Activated CD4-positive, alpha-beta T cell treated with anti-CD3 and anti-CD28 coated beads, Interleukin-2, amount 50 U/mL, for 4 hours (primary cell): ENCODE measurements around the gene IFI6.
"Not testable (repeated sequence)": the region's sequence is repeated elsewhere in the genome, so short reads cannot be mapped to it uniquely, and the experiment has no call there.

Source experiments
- DNase-seq, 2 experiments: peaks; one replicate each; pipeline ENCODE4 v3.0.0-alpha.2; 2020

IFI6 gene

DNA sequence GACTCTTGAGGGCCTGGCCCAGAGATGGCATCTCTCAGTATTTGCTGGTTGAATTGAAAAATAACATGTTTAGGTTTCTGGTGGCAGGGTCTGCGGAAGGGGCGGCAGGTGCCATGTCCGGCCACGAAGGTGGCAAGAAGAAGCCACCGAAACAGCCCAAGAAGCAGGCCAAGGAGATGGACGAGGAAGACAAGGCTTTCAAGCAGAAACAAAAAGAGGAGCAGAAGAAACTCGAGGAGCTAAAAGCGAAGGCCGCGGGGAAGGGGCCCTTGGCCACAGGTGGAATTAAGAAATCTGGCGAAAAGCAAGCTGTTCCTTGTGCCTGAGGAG, 22.7 kb downstream of the IFI6 start:
- no peak for DNase-seq

DNA sequence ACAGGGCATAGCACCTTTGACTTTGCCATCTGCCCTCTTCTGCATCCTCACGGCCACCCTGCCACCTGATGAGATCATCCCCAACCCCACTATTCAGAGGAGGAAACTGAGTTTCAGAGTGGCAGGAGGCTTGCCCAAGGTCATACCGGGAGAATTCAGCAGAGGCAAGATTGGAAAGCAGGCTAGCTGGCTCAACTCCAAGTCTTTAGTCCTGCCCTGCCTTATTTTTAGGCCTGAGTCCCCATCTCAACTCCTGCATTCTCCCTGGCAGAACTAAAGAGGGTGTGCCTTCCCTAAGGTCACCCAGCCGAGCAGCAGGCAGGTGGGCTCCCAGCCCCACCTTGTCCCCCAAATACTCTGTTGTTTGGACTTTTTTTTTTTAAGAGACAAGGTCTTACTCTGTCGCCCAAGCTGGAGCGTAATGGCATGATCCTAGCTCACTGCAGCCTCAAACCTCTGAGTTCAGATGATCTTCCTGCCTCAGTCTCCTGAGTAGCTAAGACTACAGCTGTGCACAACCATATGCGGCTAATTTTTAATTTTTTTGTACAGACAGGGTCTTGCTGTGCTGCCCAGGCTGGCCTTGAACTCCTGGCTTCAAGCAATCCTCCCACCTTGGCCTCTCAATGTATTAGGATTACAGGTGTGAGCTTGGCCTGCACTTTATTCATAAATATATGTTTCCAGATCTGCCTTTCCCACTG, 23.2 kb downstream of the IFI6 start:
- no peak for DNase-seq

DNA sequence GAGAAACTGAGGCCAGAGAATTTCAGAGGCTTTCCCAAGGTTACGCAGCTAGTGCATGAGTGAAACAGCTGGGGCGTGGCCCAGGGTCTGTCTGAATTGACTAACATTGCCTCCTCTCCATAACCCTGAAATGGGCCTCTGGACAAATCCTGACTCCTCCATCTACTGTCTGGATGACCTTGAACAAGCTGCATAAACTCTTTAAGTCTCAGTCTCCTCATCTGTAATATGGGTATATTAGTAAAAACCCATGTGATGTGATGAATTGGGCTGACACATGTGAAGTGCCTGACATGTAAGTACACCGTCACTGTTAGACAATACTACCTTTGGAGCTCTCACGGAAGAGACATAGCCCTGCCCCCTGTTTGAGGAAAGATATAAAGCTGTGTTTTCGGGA, 24.7 kb downstream of the IFI6 start:
- DNase-seq, result no peak

DNA sequence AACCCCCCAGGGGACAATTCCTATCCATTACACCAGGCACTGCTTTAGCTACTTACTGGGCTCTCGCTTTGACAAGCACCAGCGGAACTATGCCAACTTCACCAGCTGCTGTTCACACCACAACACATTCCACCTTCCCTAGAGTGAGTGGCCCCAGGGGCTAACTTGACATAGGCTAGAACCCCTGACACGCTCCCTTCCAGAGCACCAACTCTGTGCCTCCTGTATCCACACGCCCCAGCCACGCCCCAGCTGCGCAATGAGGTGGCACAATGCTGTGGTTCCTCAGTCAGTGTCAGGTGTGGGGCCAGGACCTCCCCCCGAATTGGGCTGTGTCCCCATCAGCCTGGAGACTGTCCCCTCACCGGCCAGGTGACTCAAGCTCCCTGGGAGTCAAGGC, 25.3 kb downstream of the IFI6 start:
- DNase-seq, result no peak

DNA sequence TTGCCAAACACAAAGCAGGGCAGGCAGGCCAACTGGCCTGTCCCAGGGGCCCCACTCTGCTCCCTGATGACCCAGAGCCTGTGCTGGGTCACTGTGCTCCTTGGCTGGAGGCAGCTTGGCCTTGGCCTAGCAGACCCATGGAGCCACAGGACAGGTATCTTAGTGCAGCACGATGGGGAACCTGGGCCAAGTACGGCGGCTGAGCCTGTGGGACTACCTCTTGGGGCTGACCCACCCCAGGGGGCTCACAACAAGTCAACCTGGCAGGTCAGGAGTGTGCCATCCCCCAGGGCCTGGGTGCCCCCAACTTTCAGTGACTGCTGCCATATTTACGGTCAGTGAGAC, 26.9 kb downstream of the IFI6 start:
- DNase-seq, result no peak

DNA sequence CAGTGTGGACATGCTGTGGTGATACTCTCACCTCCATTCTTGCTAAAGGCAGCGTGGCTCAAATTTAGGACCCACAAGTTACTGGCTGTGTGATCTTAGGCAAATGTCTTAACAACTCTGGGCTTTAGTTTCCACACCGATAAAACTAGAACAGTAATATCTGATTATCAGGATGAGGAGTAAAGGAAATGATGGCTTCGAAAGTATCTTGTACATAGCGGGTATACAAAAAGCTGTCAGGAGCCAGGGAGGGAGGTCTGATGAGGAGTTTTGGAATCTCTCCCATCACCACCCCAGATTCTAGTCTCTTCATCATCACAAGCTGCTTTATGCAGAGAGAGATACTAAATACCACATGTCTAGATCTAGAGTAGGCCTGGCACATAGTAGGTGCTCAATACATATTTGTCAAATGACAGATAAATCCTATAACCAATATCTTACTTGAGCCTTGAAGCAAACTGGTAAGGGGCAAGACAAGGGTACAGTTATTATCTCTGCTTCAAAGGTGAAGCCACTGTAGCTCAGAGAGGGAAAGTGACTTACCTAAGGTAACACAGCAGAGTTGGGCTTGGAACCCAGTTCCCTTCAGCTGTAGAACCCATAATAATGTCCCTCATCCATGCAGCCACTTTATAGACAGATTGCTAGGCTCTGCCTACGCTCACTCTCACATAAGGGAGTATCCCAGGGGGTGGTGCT, 27.5 kb downstream of the IFI6 start:
- no peak for DNase-seq

DNA sequence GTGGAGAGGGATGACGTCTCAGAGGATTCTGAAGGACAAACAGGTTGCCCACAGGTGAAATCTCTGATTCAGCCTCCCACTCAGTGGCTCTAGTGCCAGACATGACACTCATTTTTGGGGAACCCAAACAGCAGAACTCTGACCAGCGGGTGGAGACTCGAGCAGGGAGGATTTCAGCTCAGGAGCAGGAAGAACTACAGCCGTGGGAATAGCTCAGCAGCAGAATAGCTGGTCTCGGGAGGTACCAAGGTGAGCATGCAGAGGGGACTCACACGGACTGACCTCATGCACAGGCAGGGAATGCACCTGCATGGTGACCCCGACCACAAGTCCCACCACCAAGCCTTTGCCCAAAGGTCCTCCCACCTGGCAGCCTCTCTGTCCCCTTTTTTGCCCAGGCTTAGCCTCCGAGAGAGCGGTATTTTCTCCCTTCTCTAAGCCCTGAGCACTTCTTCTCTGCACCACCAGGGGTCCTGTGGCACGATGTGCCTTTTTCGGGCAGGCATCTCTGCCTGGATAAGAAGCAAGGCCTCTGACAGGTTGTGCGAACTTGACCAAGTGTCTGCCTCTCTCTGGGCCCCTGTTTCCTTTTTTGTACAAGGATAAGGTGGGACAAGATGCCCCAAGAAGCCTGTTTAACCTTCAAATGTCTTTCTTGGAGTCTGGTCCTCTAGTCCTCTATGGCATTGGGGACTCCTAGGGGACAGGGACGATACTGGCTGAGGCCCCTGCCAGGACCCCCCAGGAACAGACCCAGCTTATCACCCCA, 28.2 kb downstream of the IFI6 start:
- DNase-seq, result peak; percentile 65 to 66

DNA sequence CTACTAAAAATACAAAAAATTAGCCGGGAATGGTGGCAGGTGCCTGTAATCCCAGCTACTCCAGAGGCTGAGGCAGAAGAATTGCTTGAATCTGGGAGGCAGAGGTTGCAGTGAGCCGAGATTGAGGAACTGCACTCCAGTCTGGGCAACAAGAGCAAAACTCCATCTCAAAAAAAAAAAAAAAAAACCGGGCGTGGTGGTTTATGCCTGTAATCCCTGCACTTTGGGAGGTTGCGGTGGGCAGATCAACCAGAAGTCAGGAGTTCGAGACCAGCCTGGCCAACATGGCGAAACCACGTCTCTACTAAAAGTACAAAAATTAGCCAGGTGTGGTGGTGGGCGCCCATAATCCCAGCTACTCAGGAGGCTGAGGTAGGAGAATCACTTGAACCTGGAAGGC, 31.5 kb downstream of the IFI6 start:
- not testable (repeated sequence) for DNase-seq

DNA sequence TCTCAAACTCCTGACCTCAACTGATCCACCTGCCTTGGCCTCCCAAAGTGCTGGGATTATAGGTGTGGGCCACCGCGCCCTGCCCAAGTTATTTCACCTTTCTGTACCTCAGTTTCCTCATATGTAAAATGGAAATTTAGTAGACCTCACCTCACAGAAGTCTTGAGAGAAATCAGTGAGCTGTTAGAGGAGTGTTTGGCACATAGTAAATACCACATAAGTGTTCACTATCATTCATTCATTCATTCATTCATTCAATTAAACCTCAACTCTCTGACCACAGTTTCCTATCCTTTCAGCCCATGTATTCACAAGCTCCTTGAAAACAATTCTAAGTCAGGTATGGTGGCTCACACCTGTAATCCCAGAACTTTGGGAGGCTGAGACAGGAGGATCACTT, 33.2 kb downstream of the IFI6 start:
- DNase-seq, result no peak

DNA sequence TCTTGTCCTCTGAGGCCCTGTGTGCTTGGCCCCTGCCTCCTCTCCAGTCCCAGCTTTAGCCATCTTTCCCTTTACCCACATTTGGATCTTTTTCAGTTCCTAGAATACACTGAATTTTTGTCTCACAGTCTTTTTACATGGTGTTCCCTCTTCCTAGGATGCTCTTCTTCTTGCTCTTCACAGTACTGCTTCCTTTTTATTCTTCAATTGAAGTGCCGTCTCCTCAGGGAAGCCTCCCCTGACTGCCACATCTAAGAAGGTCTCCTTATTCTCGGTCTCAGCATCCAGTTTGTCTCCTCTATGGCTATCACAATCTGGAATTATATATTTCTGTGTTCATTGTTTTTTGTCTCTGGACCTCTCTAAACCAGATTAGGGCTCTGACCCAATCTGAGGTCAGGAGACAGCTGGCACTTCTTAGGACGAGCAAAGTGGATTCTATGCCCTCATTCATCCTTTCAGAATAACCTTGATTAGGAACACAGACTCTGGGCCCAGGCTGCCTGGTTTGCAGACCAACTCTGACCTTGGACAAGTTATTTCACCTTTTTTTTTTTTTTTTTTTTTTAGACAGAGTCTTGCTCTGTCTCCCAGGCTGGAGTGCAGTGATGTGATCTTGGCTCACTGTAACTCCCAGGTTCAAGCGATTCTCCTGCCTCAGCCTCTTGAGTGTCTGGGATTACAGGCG, 33.8 kb downstream of the IFI6 start:
- DNase-seq, result no peak

DNA sequence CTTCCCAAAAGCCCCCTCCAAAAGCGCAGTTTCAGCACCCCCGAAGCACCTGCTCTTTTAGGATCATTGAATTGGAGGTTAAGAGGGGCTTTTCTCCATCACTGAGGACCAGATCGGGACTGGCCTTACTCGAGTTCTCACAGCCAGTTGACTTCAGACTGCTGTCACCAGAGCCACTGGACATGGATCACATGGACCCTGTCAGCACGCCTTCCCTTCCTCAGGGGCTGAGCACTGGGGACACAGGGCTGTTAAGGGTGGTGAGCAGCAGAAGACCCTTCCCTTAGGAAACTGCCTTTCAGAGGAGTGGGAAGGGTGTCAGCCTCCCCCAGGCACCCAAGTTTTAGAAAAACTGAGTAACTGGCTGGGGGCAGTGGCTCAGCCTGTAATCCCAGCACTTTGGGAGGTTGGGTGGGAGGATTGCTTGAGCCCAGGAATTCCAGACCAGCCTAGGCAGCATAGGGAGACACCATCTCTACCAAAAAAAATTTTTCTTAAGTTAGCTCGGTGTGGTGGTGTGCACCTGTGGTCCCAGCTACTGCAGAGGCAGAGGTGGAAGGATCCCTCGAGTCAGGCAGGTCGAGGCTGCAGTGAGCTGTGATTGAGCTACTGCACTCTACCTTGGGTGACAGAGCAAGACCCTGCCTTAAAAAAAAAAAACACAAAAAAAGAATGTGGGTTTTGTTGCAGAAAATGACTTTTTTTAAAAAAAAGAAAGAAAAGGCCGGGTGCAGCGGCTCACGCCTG, 36.4 kb downstream of the IFI6 start:
- no peak for DNase-seq

DNA sequence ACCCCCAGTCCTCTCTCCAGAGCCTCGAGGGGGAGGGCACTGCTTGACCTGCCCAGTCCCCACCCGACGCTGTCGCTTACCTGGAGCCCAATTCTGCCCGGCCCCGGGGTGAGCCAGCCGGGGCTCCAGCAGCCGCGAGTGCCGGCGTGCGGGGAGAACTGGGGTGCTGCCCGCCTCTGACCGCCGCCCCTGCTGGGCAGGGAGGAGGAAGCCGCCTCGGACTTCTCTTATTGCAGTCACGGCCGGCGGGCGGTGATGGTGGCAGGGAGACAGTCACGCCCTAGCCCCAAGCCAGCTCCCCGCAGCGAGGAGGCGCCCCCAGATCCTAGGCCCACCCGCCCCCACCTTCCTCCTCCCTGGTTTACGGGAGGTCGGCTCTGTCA, 37.0 kb downstream of the IFI6 start, which contains the start of gene FGR:
FGR (minus strand) TSS at position 201 of the 383 bp plus-strand sequence. CDS start 11,269 bp downstream, outside the sequence.
- no peak for DNase-seq

DNA sequence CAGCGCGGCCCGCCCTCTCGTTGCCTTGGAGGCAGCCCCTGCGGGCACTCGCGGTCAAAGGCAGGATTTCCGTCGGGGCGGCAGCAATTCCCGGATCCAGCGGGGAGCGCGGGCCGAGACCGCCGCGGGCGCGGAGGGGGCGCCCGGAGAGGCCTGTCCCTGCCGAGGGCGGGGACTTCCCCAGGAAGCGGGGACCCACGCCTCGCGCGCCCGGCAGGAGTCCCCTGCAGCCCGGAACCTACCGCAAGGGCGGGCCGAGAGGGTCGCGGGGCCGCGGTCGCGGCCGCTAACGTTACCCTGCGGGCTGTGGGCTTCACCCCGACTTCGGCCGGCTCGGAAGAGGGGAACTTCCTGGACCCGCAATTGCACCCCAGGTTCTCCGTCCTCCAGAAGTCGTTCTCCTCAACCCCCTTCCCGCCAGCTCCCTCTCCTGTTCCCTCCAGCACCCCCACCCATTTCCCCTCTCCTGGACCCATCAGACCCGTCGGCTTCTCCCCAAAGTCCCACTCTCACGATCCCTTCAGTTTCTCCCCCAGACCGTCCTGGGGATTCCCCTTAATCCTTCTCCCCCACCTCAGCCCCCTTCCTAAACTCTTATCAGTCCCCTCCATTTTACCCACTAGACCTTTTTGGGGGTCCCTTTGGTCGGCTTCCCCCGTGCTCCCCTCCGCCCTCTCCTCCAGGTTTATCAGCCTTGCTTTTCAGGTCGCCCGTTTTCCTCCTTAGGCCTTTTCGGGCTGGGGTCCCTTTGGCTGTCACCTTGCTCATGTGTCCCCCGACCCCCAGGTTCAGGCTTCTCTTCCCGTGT, 37.6 kb downstream of the IFI6 start:
- no peak for DNase-seq

DNA sequence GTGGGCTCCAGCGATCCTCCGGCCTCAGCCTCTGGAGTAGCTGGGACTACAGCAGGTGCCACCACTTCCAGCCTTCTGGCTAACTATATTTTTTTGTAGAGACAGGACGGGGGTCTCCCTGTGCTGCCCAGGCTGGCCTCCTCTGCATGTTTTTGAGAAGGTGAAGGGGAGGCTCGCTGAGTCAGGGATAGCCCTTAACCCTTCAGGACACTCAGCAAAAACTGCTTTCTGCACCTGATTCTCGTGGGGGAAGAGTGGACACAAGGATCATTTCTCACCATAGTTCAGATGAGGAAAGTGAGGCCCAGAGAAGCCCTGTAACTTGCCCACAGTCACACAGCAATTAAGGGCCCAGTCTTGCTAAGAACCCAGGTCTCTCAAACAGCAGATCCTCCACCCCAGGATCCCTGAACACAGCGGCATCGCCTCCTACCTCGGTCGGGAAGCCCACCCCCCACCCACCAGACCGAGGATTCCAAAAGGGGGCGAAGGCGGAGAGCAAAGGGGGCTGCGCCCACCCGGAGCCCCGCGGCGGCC, 38.3 kb downstream of the IFI6 start:
- DNase-seq, result no peak

DNA sequence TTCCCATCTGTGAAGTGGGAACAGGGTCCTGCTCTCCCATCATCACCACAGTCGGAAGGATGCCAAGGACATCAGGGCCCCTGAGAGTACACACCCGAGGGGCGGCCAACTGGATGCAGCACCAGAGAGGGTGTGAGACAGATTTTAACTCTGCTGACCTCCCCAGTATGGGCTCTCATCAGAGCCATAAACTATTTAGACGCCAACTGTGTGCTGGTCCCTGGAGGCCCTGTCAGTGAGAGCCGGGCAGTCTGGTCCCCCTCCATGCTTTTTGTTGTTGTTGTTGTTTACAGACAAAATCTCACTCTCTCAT, 38.7 kb downstream of the IFI6 start:
- DNase-seq, result no peak

DNA sequence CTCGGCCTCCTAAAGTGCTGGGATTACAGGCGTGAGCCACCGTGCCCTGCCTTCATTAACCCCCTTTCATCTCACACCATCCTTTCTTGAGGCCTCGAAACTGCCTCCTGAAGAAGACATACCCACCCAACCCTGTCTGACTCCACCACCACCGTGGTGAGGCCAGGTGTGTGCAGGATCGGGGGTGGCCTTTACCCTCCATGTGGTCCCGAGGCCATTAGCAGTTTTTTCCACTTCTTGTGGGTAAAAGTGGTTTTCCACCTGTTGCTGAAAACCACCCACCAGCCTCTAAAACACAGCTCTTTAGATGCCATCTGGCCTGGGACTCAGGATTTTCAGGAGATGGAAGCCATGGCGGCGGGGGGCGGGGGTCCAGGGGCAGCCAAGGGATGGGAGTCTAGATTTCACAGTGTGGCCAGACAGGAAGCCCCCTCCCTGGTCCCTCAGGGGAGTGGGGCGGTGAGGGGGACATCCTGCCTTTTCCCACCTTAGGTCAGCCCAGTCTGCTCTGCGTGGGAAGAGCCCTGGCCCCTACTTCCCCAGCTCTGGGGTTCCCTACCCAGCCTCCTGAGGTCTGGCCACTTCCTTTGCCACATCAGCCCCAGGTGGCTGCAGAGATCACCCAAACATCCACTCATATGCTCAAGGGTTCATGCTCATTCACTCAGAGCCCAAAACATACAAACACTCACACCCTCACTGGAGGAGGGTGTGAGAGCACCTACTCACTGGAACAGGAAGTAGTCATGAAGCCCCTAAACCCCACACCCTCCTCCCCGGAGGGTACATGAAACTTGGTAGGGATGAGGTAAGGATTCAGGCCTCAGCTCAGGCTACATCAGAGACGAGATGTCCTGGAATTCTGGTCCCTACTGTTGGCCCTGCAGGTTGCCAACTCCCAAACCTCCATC, 39.4 kb downstream of the IFI6 start:
- peak; percentile 55 to 65 for DNase-seq

DNA sequence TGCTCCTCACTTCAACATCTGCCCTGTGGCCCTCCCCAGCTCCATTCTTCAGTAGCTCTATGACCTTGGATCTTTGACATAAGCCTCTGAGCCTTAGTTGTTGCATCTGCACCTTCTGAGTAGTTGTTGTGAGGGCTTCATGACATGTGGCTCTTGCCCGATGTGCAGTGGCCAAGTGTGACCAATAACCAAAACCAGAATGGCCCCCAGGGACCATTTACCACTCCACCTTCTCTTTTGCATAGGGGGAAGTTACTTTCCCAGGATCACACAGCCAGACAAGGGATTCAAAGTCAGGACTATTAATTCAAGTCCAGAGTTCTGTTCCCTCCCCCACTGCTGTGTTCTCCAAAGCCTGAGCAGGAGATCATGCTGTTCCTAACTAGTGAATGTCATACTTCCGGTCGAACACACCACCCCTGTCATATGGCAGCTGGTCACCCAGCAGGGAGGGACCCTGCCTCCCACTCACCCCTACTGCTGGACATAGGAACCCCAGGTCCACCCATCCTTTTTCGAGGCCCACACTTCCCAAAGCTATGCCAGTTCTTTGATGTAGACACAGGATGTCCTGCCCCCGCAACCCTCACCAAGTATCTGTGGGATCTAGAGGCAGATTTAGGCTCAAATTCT, 41.0 kb downstream of the IFI6 start:
- DNase-seq, result no peak

DNA sequence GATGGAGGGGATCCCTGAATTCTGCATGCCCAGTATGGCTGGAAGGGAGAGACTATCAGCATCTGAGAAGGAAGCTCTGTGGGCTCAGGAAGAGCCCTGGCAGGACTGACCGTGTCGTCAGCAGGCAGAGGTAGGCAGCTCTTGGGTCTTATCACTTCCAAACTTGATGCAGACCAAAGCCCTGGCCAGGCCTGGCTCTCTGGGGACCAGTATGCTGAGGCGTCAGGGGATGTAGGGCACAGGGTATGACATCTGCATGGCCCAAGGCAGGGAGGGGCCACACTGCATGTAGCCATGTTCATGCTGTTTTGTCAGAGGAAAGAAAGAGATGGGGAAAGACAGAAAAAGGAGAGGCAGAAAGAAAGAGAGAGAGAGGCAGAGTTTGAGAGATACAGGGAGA, 43.3 kb downstream of the IFI6 start:
- DNase-seq, result no peak

DNA sequence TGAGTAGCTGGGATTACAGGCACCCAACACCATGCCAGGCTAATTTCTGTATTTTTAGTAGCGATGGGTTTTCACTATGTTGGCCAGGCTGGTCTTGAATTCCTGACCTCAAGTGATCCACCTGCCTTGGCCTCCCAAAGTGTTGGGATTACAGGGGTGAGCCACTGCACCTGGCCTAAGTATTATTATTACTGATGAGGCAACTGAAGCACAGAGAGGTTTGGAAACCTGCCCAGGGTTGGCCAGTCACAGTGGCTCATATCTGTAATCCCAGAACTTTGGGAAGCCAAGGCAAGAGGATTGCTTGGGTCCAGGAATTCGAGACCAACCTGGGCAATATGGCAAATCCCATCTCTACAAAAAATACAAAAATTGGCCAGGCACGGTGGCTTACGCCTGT, 44.3 kb downstream of the IFI6 start:
- not testable (repeated sequence) for DNase-seq

DNA sequence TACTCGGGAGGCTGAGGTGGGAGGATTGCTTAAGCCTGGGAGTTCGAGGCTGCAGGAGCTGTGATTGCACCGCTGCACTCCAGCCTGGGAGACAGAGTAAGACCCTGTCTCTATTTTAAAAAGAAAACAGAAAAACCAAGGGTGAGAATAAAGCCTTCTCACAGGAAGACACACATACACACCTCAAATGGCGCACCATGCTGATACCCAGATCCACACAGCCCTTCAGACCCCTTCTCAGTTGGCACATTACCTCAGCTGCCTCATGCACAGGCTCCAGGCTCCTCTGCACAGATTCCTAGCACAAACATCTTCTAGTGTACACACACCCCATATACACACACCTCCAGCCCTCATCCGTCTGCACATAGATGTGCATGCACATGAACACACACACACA, 44.9 kb downstream of the IFI6 start:
- DNase-seq, result no peak
